Ovary (tissue), 9 donors: Measurements from ENCODE around the gene UBE2L5. TPM values are rescaled to one million over a fixed set of nuclear protein-coding genes. Genes with fewer than 3 reads are reported as not detected.
"Not testable (repeated sequence)": the region's sequence is repeated elsewhere in the genome, so short reads cannot be mapped to it uniquely, and the experiment has no call there.

Source experiments
- DNase-seq, 5 donors: peaks; one replicate each; pipeline ENCODE4 v3.0.0-alpha.2; 2019 to 2020
- H3K27ac ChIP-seq, 2 donors: fragments of 200-600 bp; one replicate each; pipeline versions ENCODE4 v1.5.1 to v1.8.0; 2019 to 2022
- H3K27me3 ChIP-seq: fragments of 200-600 bp; one replicate; pipeline ENCODE4 v1.8.0; 2022
- H3K36me3 ChIP-seq: fragments of 200-600 bp; sonication (generic); one replicate; pipeline ENCODE4 v1.5.1; 2019
- H3K4me1 ChIP-seq: one replicate; pipeline ENCODE4 v1.8.1; 2013; ENCODE audit warnings: mild to moderate bottlenecking, moderate library complexity; ENCODE audit not compliant: insufficient read depth
- H3K4me3 ChIP-seq: fragments of 200-600 bp; sonication (generic); one replicate; pipeline ENCODE4 v1.5.1; 2017
- H3K9me3 ChIP-seq, 2 donors: fragments of 200-600 bp in 1 of 2; sonication (generic) in 1 of 2; one replicate each; pipeline versions ENCODE4 v1.5.1 to v1.8.1; 2013 to 2019; ENCODE audit warnings: mild to moderate bottlenecking in 1 of 2, moderate library complexity in 1 of 2
- CTCF ChIP-seq, 3 donors: fragments of 450-650 bp in 2 of 3; fragments of 200-600 bp in 1 of 3; IDR thresholded peaks; one replicate each; pipeline versions ENCODE4 v1.5.1 to v1.8.0; 2016 to 2022; ENCODE audit warnings: antibody characterized with exemption in 3 of 3, mild to moderate bottlenecking in 1 of 3
- EP300 ChIP-seq: sonication (generic); formaldehyde crosslinking; IDR thresholded peaks from one replicate; pipeline ENCODE4 v1.6.1; 2017; ENCODE audit warnings: antibody characterized with exemption
- POLR2A ChIP-seq: fragments of 450-650 bp; IDR thresholded peaks from one replicate; pipeline ENCODE4 v1.6.1; 2017; ENCODE audit warnings: antibody characterized with exemption, mild to moderate bottlenecking, moderate library complexity
- WGBS, 3 donors: extraction: QIAGEN DNeasy Blood & Tissue Kit in 1 of 3; methylation state at CpG; one replicate each; pipeline versions ENCODE4 v1.1.5 to v1.1.7; 2013 to 2017; 5-methylcytosine and 5-hydroxymethylcytosine counted together
- intact Hi-C, 4 donors: fragments of 100-400 bp; cut with DNase I; formaldehyde crosslinking; loops; one replicate each; pipeline versions ENCODE4 v1.11.0 to v1.15.1; 2022 to 2023
- polyA plus RNA-seq, 2 donors: library from polyadenylated mRNA; stranded (reverse); fragments of 200-250 nt in 1 of 2; fragments of 350-450 nt in 1 of 2; fragmentation: Illumina TruSeq in 1 of 2; extraction: RNeasy Lipid Tissue Mini Kit (QIAGEN cat#74804) in 1 of 2; gene quantifications; one replicate each; pipeline ENCODE4 v1.2.3, GENCODE V29; 2013 to 2014
- total RNA-seq, 7 donors: library from RNA; depleted of rRNA in 2 of 7; stranded (reverse); fragments of >200 nt in 2 of 7; fragmentation: NEBNext Ultra II Directional in 3 of 7; extraction: Animal tissue kit (Norgen Biotek cat#: 25700) in 3 of 7; gene quantifications; one replicate each; pipeline versions ENCODE4 v1.1.0 to v1.2.4, GENCODE V29; 2016 to 2023
- donor health status: DM: no; HTN: no; CAD: no; lungs with moderate emphysema.
- donor health status: DM: no; HTN: no; CAD: no.
- donor health status: Bipolar disorder and iron deficiency.
- donor health status: DM: yes; HTN: yes; CAD: no.
- donor health status: DM: no; HTN: no; CAD: no.
- donor health status: DM: yes; HTN: yes; CAD: no.

The UBE2L5 gene
- total and polyA plus RNA-seq, 9 donors: 0.11 to 0.48 (median 0.15) TPM; not detected in 6

DNA sequence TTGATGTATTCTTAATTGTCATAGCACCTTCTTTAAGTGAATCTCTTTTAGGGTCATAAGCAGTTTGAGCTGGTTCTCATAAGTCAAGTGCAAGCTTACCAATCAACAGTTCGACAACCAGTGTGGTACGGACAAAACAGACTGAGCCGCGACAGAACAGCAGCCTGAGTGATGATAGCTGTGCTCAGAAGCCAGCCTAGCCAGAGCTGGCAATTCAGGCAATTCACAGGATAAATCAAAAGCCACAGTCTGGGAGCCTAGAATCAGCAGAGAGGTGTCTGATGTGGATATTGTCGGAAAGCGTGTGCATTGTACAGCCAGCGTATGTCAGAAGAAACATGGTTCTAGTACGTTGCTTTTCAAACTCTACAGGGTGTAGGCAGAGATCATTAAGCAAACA lies 14.9 kb downstream of the UBE2L5 start:
- no peak for TF ChIP-seq CTCF (IDR thresholded peaks at IDR 0.05)
- no peak for TF ChIP-seq EP300
- TF ChIP-seq POLR2A: no peak
- H3K27ac ChIP-seq: no peak overlapping the region
- no peak for DNase-seq
- 84 to 89% (median 86%) methylated on average over 8 of the region's 8 CpGs for WGBS, 3 donors
- H3K36me3 ChIP-seq: no peaks in the 10 kb centered on the region
- intact Hi-C loops: no loop called here
- no peaks in the 10 kb centered on the region for H3K9me3 ChIP-seq
- H3K27me3 ChIP-seq: no peaks in the 10 kb centered on the region
- H3K4me3 ChIP-seq: no peak overlapping the region
- no peaks in the 10 kb centered on the region for H3K4me1 ChIP-seq

GRCh38 chr13:30438286-30438685 lies 16.0 kb downstream of the UBE2L5 start:
- DNase-seq: no peak
- Histone ChIP-seq H3K27me3 (no peaks in the 10 kb centered on the region), H3K36me3 (no peaks in the 10 kb centered on the region), H3K4me3 (no peak overlapping the region), H3K27ac (no peak overlapping the region), H3K4me1 (no peaks in the 10 kb centered on the region), H3K9me3 (no peaks in the 10 kb centered on the region)
- TF ChIP-seq EP300 (no peak), CTCF (IDR thresholded peaks at IDR 0.05) (no peak), POLR2A (no peak)
- 78 to 100% (median 84%) methylated on average over 3 of the region's 3 CpGs for WGBS, 3 donors
- intact Hi-C loops: no loop called here

DNA sequence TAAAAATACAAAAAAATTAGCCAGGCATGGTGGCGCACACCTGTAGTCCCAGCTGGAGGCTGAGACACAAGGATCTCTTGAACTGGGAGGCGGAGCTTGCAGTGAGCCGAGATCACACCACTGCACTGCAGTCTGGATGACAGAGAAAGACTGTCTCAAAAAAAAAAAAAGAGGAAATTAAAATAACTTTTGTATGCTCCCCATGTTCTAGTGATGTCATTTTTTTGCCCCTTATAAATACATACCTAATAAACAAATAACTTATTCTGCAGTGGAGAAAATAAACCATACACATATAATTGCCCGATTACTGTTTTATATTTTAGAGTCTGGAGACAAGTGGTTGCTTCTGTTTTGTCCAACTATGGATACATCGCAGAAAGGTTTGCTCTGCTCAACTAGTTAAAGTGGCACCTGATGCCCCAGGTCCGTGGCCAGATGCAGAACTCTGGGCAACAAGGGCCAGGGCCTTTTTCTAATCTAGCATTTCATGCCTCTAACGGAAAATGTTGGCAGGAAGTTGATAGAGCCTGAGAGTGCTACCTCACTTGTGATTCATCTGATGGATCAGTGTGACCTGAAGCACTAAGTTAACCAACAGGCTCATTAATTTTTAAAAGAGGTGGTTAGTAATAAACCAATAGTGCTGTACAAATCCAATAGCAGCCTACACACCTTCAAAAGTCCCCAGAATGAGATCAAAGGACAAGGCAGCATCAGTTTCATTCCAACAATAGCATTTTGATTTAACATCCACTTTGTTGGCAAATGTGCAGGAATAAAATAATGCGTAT lies 18.8 kb downstream of the UBE2L5 start:
- Histone ChIP-seq H3K9me3 (no peaks in the 10 kb centered on the region), H3K27ac (no peak overlapping the region), H3K4me3 (no peak overlapping the region), H3K36me3 (no peaks in the 10 kb centered on the region), H3K27me3 (no peaks in the 10 kb centered on the region), H3K4me1 (no peaks in the 10 kb centered on the region)
- no peak for TF ChIP-seq CTCF (IDR thresholded peaks at IDR 0.05)
- TF ChIP-seq EP300: no peak
- no peak for TF ChIP-seq POLR2A
- no peak for DNase-seq
- 58 to 80% (median 64%) methylated on average over 8 of the region's 8 CpGs for WGBS, 3 donors
- intact Hi-C loops: no loop called here

- 60 to 81% (median 77%) methylated on average over 5 of the region's 5 CpGs for WGBS, 3 donors
- intact Hi-C loops: no loop called here
Observed at GRCh38 chr13:30442926-30443325, 20.6 kb downstream of the UBE2L5 start.

GRCh38 chr13:30443491-30443890 lies 21.2 kb downstream of the UBE2L5 start:
- DNase-seq, H3K27me3 ChIP-seq, intact Hi-C loops, H3K4me3 ChIP-seq, H3K27ac ChIP-seq, H3K9me3 ChIP-seq, H3K4me1 ChIP-seq, H3K36me3 ChIP-seq: not testable (repeated sequence)
- WGBS, 3 donors: 81 to 93% (median 81%) methylated on average over 3 of the region's 3 CpGs

More at GRCh38 chr13:30442926-30443325, 20.6 kb downstream of the UBE2L5 start:
- no peak overlapping the region for H3K4me3 ChIP-seq
- no peaks in the 10 kb centered on the region for H3K4me1 ChIP-seq
- no peak for DNase-seq
- no peaks in the 10 kb centered on the region for H3K36me3 ChIP-seq
- no peaks in the 10 kb centered on the region for H3K27me3 ChIP-seq
- H3K27ac ChIP-seq: no peak overlapping the region
- no peaks in the 10 kb centered on the region for H3K9me3 ChIP-seq
- TF ChIP-seq CTCF (IDR thresholded peaks at IDR 0.05) (no peak), EP300 (no peak), POLR2A (no peak)
